HG03565 (cell line): ENCODE results near the gene ABR.
"Not testable (repeated sequence)": the region's sequence is repeated elsewhere in the genome, so short reads cannot be mapped to it uniquely, and the experiment has no call there.

ENCODE experiments used
- ATAC-seq: cut with Tn5 transposase; IDR thresholded peaks from one replicate; pipeline ENCODE4 v1.9.1; 2021; ENCODE audit warnings: mild to moderate bottlenecking, moderate library complexity; ENCODE audit not compliant: unreplicated experiment

The ABR gene

GRCh38 chr17:1073963-1074625, 105.7 kb downstream of the ABR start:
- ATAC-seq: not testable (repeated sequence)

GRCh38 chr17:1073241-1073962, 106.4 kb downstream of the ABR start:
- ATAC-seq: no peak

GRCh38 chr17:1072551-1072961, 107.2 kb downstream of the ABR start:
- ATAC-seq: no peak

- no peak for ATAC-seq
Observed at GRCh38 chr17:1071103-1071825, 108.5 kb downstream of the ABR start.

GRCh38 chr17:1070411-1070810, 109.4 kb downstream of the ABR start:
- no peak for ATAC-seq

GRCh38 chr17:1069847-1070246, 109.9 kb downstream of the ABR start:
- no peak for ATAC-seq

- no peak for ATAC-seq
Observed at GRCh38 chr17:1068356-1068755, 111.4 kb downstream of the ABR start.

- ATAC-seq: no peak
Observed at GRCh38 chr17:1067282-1067956, 112.4 kb downstream of the ABR start.

- ATAC-seq: not testable (repeated sequence)
Observed at GRCh38 chr17:1065416-1065815, 114.4 kb downstream of the ABR start.

GRCh38 chr17:1060991-1061390, 118.8 kb downstream of the ABR start:
- no peak for ATAC-seq

- no peak for ATAC-seq
Observed at GRCh38 chr17:1059131-1059795, 120.5 kb downstream of the ABR start.

GRCh38 chr17:1058423-1059130, 121.2 kb downstream of the ABR start:
- no peak for ATAC-seq

GRCh38 chr17:1056761-1057160, 123.0 kb downstream of the ABR start:
- ATAC-seq: no peak

GRCh38 chr17:1055751-1056645, 123.8 kb downstream of the ABR start:
- no peak for ATAC-seq

- ATAC-seq: no peak
Observed at GRCh38 chr17:1055231-1055630, 124.5 kb downstream of the ABR start.

GRCh38 chr17:1054656-1055055, 125.1 kb downstream of the ABR start:
- ATAC-seq: no peak

GRCh38 chr17:1053661-1054360, 126.0 kb downstream of the ABR start:
- no peak for ATAC-seq
